GM19395 (cell line): ENCODE results near the gene FBXL20.
"Not testable (repeated sequence)": the region's sequence is repeated elsewhere in the genome, so short reads cannot be mapped to it uniquely, and the experiment has no call there.

ENCODE experiments used
- ATAC-seq: cut with Tn5 transposase; IDR thresholded peaks from one replicate; pipeline ENCODE4 v1.9.1; 2021; ENCODE audit warnings: mild to moderate bottlenecking, moderate library complexity; ENCODE audit not compliant: unreplicated experiment

Gene FBXL20, protein sequence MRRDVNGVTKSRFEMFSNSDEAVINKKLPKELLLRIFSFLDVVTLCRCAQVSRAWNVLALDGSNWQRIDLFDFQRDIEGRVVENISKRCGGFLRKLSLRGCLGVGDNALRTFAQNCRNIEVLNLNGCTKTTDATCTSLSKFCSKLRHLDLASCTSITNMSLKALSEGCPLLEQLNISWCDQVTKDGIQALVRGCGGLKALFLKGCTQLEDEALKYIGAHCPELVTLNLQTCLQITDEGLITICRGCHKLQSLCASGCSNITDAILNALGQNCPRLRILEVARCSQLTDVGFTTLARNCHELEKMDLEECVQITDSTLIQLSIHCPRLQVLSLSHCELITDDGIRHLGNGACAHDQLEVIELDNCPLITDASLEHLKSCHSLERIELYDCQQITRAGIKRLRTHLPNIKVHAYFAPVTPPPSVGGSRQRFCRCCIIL

DNA sequence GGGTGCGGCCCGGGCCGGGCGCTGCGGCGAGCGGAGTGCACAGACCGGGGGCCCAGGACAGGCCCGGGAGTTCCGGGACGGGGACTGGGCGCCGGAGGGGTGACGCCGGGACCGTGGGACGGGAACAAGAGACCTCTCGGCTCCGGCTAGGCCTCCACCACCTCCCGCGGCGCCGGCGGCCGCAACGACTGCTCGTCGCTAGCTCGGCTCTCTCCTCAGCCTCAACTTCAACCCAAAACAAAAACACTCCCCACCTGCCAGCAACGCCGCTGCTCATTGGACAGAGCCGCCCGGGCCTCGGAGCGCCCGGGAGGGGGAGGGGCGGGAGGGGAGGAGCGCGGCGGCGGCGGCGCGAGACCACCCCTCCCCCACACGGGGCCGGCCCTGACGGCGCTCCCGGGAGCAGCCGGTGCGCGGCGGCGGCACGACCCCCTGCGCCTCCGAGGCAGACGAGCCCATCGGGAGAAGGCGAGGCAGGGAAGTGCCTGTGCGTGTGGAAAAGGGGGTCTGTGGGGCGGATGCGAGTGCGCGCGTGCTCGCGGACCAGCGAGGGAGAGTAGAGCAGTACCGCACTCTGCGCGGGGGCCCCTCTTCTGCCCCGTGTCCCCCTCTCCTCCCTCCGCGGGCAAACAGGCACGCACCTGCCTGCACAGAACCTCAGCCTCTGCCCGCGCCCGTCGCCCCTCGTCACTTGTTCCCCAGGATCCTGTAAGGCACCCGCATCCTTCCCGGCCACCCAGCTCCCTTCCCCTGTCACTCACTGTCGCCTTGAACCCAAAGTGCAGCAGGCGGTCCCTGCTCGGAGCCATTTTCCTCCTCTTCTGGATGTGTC lies at the start of gene FBXL20:
FBXL20 (minus strand) TSS at position 215 of the 832 bp plus-strand sequence. CDS start 224 bp downstream, outside the sequence.
- peak; percentile 74 for ATAC-seq

DNA sequence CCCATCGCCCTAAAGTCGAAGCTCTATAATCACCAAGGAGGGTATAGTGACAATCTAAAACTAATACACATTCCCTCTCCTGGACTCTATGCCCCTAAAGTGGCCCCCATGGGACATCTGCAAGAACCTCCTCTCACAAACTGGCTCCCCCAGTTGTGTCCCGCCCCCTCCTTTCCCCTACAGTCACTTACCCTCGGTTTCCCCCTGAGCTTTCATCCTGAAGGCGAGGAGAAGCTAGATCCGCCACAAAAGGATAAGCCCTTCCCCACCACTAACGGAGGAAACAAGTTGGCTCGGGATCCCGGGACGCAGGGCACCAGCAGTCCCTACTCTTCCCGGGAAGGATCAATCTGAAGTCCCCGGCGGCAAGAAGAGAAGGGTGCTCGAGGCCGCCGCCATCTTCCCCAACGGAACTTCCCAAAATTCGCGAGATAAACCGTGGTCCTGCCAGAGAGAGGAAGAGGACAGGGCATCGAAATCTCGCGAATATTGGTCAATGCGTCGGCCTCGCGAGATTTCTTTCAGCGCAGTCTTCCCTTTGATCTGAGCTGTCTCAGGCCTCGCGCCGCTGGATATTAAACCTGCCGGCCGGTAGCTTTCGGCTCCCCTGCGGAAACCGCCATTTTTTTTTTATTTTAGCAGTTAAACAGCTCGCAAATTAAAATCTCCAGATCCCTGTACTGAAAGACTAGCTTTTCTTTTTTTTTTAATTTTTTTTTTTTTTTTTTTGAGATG lies 49.6 kb upstream of the FBXL20 start, which contains the start of gene MED1:
MED1 (minus strand) TSS at position 417 of the 735 bp plus-strand sequence; CDS start at position 216, 201 bp downstream.
- peak; percentile 85 for ATAC-seq

DNA sequence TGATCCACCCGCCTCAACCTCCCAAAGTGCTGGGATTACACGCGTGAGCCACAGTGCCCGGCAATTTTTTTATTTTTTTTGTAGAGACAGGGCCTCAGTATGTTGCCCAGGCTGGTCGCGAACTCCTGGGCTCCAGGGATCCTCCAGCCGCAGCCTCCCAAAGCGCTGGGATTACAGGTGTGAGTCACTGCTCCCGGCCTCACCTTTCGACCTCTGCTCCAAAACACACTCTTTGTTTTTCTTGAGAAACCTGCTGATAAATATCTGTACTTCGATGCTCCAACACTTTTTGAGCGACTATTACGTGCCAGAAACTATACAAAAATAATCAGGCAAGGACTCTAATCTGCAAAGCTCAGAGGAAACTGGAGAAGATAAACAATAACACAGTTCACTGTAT lies 48.6 kb upstream of the FBXL20 start:
- ATAC-seq = no peak

DNA sequence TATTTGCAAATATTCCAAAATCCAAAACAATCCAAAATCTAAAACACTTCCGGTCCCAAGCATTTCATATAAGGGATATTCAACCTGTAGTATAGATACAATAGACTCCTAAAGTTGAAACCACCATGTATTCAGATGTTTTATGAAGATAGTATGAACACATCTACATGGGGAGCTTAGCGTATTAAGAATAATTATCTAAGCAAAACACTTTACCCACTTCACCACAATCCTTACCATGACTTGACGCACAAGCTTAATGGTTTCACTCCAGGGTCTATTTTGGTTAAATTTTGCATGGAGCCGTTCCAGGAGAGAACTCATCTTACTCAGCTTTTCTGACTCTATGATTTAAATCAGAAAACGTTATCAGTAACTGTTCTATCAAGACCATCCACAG lies 46.1 kb upstream of the FBXL20 start:
- ATAC-seq = no peak

DNA sequence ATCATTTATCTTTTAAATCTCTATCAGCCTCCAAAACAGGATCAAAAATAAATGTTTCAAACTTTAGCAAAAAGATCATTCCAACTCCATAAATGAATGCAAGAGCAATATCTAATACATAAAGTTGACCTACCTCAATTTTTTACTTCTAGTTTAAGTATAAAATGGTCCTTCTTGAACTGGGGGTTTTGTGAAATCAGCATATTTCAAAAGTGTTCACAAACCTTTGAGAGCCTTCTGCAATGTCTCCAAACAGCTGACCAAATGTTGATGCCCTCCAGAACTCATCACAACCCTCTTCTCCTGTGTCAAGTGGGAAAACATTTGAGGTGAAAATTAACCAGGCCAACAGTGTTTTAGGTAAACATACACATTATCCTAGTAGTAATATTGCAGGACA lies 41.9 kb upstream of the FBXL20 start:
- no peak for ATAC-seq

DNA sequence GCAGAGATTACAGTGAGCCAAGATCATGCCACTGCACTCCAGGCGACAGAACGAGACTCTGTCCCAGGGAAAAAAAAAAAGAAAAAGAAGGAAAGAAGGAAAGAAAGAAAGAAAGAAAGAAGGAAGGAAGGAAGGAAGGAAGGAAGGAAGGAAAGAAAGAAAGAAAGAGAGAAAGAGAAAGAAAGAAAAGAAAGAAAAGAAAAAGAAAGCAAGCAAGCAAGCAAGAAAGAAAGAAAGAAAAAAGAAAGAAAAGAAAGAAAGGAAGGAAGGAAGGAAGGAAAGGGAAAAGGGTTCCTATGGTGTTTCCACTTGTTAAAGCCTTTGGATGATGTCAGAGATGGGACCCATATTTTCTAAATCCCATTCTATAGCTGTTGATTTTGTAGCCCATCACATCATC lies 38.4 kb upstream of the FBXL20 start:
- not testable (repeated sequence) for ATAC-seq

DNA sequence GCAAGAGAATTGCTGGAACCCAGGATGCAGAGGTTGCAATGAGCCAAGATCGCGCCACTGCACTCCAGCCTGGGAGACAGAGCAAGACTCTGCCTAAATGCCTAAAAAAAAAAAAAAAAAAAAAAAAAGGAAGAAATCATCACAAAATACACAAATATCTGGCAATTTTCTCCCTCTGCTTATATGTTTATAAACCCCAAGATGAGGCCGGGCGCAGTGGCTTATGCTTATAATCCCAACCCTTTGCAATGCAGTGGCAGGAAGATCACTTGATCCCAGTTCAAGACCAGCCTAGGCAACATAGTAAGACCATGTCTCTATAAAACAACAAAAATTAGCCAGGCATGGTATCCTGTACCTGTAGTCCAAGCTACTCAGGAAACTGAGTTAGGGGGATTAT lies 28.2 kb upstream of the FBXL20 start:
- no peak for ATAC-seq

DNA sequence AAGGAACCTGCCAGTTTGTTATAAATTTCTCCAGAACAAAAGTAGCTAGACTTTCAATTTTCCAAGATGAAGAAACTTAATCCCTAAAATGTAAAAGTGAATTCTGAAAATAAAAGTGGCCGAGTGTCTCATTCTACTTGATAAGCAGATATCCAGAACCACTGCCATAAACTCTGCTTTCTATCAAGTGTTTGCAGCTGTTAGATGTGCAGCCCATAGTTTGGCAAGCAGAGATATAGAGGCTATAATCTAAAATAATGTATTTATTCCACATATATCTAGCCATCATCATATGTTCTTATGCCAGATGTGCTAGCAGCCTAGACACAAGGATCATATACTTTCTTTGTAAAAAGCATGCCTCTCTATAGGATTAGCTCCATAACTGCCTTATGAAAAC lies 14.7 kb upstream of the FBXL20 start:
- ATAC-seq = no peak

DNA sequence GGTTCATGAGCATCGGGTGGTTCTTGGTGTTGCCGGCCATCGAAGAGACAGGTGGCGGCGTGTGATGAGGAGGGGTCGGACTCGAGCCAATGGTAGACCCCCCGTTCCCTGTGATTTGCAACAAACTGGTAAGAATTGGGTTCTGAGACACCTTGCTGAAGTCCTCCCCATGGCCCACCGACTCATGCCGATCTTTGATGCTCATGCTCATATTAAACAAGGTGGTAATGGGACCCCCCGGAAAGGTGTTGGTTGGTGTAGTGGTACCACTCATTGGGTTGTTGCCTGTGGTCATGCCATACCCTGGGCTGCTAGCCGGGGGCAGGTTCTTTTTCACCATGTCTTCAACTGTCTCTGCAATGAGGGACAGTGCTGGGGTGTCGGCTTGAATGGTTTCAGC lies 8.9 kb upstream of the FBXL20 start:
- no peak for ATAC-seq

DNA sequence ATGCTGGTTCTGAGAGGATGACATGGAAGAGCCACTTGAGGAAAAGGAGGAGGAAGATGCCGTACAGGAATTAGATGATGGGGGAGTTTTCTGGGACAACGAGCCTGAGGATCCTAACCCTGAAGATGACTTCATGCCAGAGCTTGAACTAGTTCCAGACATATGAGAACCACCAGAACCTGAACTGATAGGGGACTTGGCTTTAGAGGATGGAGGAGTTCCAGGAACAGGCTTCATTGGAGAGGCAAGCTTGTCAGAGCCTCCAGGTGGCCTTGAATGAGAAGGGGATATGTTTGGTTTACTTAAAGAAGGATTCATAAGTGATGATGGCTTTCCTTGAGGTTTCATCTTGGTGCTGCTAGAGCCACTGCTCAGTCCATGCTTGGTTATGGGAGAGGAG lies 6.9 kb upstream of the FBXL20 start:
- ATAC-seq = no peak

DNA sequence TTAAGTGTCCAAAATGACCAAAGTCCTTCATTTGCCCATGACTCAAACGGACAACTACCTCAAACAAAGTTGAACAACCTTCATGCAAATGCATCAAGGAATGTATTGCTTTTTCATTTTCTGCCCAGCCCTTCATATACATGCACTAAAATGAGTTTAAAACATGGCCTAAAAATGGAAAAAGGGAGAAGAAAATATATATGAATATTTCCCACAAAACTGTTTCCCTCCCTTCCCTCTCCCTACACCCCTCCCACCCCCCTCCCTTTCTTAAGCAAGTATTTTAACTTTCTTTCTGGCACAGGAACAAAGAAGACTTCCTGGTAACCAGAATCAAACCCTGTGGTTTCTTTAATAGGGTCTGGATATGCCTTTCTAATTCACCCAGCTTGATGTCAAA lies 5.5 kb upstream of the FBXL20 start:
- no peak for ATAC-seq

DNA sequence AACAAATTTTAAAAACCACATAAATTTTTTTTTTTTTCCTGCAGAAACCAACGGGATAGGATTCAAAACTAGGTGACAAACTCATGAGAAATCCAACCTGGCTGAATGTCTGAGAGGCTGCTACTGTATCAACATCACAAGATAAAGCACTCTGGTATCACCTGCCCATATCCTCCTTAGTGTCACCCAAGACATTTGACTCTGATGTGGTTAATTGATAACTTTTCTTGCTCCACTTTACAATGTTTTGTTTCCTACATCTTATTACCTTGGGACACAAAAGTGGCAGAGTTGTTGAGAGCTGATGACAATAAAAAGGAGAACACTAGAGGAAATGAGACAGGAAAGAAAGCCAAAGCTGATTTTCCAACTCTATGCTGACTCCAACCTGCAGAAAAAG lies 4.0 kb upstream of the FBXL20 start:
- no peak for ATAC-seq

DNA sequence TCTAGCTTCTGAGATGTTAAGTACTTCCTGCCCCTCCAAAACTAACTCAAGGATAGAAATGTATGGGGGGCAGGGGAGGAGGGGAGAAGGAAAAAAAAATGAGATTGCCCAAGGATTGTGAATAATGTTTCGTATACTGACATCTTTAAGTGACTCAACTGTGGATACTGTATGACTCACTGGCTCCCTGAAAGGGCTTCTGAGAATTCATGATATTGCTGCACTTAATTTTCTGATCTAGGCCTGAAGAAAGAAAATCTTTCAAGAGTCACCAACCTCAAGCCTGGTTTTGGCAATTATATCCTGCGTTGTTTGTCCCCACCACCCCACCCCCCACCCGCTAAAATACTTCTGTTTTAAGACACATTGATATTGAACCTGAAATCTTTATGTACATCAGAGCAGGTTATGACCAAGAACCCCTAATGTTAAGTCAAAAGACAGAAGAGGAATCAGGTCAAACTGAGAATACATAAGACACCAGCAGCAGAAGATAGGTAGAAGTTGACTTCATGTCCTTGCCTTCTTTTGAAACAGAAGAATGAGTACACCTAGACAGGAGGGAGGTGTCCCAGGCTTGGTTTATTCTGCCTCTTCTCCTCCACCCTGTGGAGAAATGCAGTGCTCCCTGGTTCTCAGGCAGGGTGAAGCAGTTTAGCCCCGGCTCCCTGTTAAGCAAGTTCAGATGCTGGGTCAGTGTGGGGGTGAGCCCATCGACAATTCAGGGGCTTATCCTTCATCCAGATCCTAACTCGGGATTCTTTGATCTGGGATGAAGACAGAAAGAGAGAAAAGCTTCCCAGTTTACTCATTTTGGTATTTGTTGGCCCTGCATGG lies 3.3 kb upstream of the FBXL20 start:
- ATAC-seq = no peak

DNA sequence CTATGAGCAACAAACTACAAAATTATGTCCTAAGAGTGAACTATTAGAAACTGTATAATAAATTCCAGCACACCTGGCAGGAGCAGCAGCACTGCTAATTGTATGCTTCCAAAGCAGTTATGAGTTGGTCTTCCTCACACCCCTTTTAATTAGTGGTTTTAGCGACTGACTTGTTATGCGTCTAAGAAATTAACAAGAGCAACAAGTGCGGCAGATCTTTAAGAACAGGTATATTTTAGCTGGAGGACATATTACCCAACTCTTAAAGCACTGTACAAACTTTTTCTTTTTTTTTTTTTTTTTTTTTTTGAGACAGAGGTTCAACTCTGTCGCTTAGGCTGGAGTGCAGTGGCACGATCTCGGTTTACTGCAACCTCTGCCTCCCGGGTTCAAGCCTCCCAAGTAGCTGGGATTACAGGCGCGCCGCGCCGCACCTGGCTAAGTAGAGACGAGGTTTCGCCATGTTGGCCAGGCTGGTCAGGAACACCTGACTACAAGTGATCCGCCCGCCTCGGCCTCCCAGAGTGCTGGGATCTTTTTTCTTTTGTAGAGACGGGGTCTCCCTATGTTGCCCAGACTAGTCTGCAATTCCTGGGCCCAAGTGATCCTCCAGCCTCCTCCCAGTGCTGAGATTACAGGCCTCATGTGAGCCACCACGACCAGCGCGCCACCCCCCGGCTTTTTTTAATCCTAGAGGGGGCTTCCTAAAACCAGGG lies 1.6 kb upstream of the FBXL20 start:
- no peak for ATAC-seq

DNA sequence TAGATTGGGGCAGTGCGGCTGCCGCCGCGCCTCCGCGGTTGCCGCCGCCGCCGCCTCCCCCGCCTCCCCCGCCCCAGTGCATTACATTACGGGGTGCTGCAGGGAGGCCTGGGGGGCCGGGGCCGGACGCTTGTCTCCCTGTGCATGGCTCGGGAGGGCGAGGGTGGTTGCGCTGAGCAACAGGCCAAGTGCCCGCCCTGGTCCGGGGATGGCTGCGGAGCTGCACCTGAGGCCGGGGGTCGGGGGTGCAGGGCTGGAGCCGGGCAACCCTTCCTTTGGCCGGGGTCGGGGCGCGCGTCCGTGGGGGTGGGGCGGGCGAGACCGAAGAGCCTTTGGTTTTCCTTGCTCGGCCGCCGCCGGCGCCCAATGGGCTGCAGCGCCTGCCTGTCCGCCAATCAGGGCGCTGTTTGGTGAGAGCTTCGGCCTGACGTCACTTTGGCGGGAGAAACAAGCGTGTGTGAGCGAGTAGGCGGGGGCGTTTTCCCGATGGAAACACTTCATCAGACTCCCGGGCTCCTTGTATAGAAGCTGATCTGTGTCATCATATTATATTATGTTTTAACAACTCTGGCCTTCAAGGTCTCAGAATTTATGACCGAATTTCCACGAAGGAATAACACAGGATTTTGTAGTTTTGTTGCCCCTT lies 941 bp upstream of the FBXL20 start:
- ATAC-seq = peak; percentile 62

DNA sequence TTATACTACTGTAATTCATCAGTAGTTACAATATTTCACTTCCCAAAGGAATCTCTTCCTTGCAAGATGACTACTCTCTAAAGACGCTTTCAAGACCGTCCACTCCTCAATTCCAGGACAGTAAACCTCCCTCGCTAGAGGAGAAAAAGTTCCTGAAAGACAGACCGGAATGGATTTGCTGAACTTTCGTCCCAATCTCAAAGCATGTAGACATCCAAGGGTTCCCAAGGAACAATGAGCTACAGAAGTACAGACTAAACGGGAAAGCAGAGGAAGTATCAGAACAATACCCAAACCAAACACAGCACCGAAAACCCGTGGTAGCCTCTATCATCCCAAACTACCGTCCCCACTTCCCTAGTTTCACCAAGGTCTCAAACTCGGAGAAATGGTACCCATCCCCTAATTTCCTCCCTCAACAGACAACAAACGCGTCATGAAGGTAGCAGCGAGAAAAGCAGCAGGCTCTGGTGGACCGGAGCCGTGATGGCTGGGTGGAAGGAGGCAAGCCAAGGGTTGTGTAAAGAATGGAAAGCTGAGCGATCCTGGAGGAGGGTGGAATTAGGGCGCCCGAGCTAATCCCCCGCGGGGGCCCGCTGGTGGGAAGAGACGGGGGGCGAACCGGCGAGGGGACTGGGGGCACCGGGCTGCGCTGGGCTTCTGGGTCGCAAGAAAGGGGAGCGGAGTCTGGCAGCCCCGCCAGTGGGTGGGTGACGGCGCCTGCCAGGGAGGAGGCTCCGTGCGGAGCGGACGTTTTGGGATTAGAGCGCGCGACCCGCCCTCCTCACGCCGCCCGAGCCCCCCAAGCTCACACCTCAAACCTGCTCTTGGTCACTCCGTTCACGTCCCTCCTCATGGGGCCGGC lies 647 bp downstream of the FBXL20 start:
- peak; percentile 12 for ATAC-seq

DNA sequence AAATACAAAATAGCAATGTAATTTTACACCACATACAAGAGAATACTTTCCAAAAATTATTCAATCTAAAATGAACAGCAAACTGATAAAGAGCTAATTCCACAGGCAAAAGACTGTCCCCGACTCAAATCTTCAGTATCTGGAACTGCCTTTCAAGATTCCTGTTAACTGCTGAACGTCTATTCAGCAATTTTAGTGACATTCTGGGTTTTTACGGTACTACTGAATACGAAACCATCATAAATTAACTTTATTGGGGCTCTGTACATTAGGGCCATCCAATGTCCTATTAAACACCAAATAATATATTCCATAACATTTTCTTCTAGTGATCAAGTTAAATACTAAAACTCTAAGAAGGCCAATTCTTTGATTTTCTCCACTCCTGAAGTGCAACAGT lies 1.6 kb downstream of the FBXL20 start:
- ATAC-seq = no peak

DNA sequence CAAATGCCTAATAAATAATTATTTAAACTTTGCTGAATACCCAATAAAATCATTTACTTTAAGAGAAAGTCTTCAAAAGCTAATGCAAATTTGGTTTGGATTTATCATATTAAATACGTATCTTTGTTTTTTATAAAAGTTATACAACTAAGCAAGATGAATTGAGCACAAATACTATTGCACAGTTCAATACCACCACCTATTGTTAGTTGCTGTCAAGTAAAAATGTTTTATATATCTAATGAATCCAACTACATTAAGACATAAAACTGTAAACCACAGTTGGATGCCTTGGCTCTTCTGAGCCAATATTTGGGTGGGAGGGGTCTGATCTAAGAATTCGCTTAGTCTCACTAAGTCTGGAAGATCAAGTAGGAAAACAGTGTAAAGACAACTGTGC lies 7.7 kb downstream of the FBXL20 start:
- ATAC-seq = no peak
